Sigmoid colon (tissue), 7 donors: ENCODE data around the gene SLC6A12. TPM values are rescaled to one million over a fixed set of nuclear protein-coding genes. Genes with fewer than 3 reads are reported as not detected.

Experiments
- DNase-seq: peaks from one replicate; pipeline ENCODE4 v3.0.0-alpha.2; 2019
- H3K27ac ChIP-seq, 4 donors: fragments of 200-600 bp; sonication (generic); one replicate each; pipeline ENCODE4 v1.5.1; 2016 to 2019; ENCODE audit warnings: mild to moderate bottlenecking in 1 of 4
- H3K27me3 ChIP-seq, 3 donors: fragments of 200-600 bp; sonication (generic); one replicate each; pipeline ENCODE4 v1.5.1; 2019; ENCODE audit warnings: mild to moderate bottlenecking in 1 of 3
- H3K36me3 ChIP-seq, 4 donors: fragments of 200-600 bp; sonication (generic); one replicate each; pipeline ENCODE4 v1.5.1; 2016 to 2019
- H3K4me1 ChIP-seq, 4 donors: fragments of 200-600 bp; sonication (generic); one replicate each; pipeline ENCODE4 v1.5.1; 2017 to 2019
- H3K4me3 ChIP-seq, 4 donors: fragments of 200-600 bp; sonication (generic); one replicate each; pipeline ENCODE4 v1.5.1; 2017 to 2019; ENCODE audit warnings: mild to moderate bottlenecking in 2 of 4, moderate library complexity in 1 of 4
- H3K9me3 ChIP-seq, 4 donors: fragments of 200-600 bp in 3 of 4; sonication (generic) in 3 of 4; one replicate each; pipeline versions ENCODE4 v1.5.1 to v1.6.1; 2013 to 2019
- CTCF ChIP-seq, 4 experiments: fragments of 450-650 bp in 3 of 4; fragments of 200-600 bp in 1 of 4; IDR thresholded peaks; one replicate each; pipeline ENCODE4 v1.5.1; 2016 to 2019; ENCODE audit warnings: antibody characterized with exemption in 4 of 4, mild to moderate bottlenecking in 3 of 4, moderate library complexity in 2 of 4
- EP300 ChIP-seq, 4 donors: sonication (generic); formaldehyde crosslinking; IDR thresholded peaks; one replicate each; pipeline ENCODE4 v1.6.1; 2017; ENCODE audit warnings: antibody characterized with exemption in 4 of 4
- POLR2A ChIP-seq, 2 donors: fragments of 450-650 bp; IDR thresholded peaks; one replicate each; pipeline ENCODE4 v1.6.1; 2016; ENCODE audit warnings: antibody characterized with exemption in 2 of 2, mild to moderate bottlenecking in 2 of 2, moderate library complexity in 2 of 2
- POLR2AphosphoS5 ChIP-seq, 4 donors: sonication (generic); formaldehyde crosslinking; IDR thresholded peaks; one replicate each; pipeline ENCODE4 v1.6.1; 2017; ENCODE audit warnings: antibody characterized with exemption in 4 of 4
- WGBS, 2 donors: extraction: QIAGEN DNeasy Blood & Tissue Kit; methylation state at CpG; one replicate each; pipeline ENCODE4 v1.1.7; 2013; 5-methylcytosine and 5-hydroxymethylcytosine counted together
- intact Hi-C: fragments of 100-400 bp; cut with DNase I; formaldehyde crosslinking; loops from one replicate; pipeline ENCODE4 v1.15.1; 2023
- polyA plus RNA-seq, 3 donors: library from polyadenylated mRNA; stranded (reverse); fragments of 200-250 nt; gene quantifications; one replicate each; pipeline ENCODE4 v1.2.3, GENCODE V29; 2013
- total RNA-seq, 4 donors: library from RNA; depleted of rRNA; stranded (reverse); fragments of >200 nt; gene quantifications; one replicate each; pipeline ENCODE4 v1.1.0, GENCODE V29; 2016
- donor health status: healthy with polysubstance abuse.
- donor health status: Bipolar disorder and iron deficiency.
- donor health status: healthy.

Gene SLC6A12
- total and polyA plus RNA-seq, 7 donors = 0.28 to 4.2 (median 2.1) TPM; not detected in 2

GRCh38 chr12:228846-229200 lies 14.9 kb upstream of the SLC6A12 start:
- no peaks in the 10 kb centered on the region for H3K4me1 ChIP-seq
- no peak for TF ChIP-seq CTCF (IDR thresholded peaks at IDR 0.05)
- peaks cover 0 to 3% (median 0%) of the 10 kb centered on the region in 3 donors for H3K27me3 ChIP-seq
- H3K4me3 ChIP-seq = no peak overlapping the region
- H3K27ac ChIP-seq = no peak overlapping the region
- intact Hi-C loops = no loop called here
- WGBS, 2 donors = 81 to 85% methylated on average over 3 of the region's 3 CpGs
- no peak for DNase-seq
- H3K36me3 ChIP-seq = no peaks in the 10 kb centered on the region
- H3K9me3 ChIP-seq = no peaks in the 10 kb centered on the region

- H3K36me3 ChIP-seq = no peaks in the 10 kb centered on the region
- no peak overlapping the region for H3K4me3 ChIP-seq
- no peak for DNase-seq
- peaks cover 0 to 3% (median 0%) of the 10 kb centered on the region in 3 donors for H3K27me3 ChIP-seq
- intact Hi-C loops = no loop called here
- H3K27ac ChIP-seq = no peak overlapping the region
- no peaks in the 10 kb centered on the region for H3K4me1 ChIP-seq
- 75 to 82% methylated on average over 18 of the region's 18 CpGs for WGBS, 2 donors
- no peaks in the 10 kb centered on the region for H3K9me3 ChIP-seq
- TF ChIP-seq POLR2AphosphoS5 (IDR thresholded peaks at IDR 0.05) (no peak), EP300 (IDR thresholded peaks at IDR 0.05) (no peak), POLR2A (IDR thresholded peaks at IDR 0.05) (no peak), CTCF (IDR thresholded peaks at IDR 0.05) (no peak)
Measured at GRCh38 chr12:227923-228845, 14.2 kb upstream of the SLC6A12 start.

- Histone ChIP-seq H3K4me3 (no peak overlapping the region), H3K27ac (no peak overlapping the region), H3K27me3 (peaks cover 0 to 3% (median 0%) of the 10 kb centered on the region in 3 donors), H3K4me1 (no peaks in the 10 kb centered on the region), H3K9me3 (no peaks in the 10 kb centered on the region), H3K36me3 (no peaks in the 10 kb centered on the region)
- no peak for TF ChIP-seq CTCF (IDR thresholded peaks at IDR 0.05)
- TF ChIP-seq POLR2AphosphoS5 (IDR thresholded peaks at IDR 0.05) = no peak
- TF ChIP-seq POLR2A (IDR thresholded peaks at IDR 0.05) = no peak
- no peak for TF ChIP-seq EP300 (IDR thresholded peaks at IDR 0.05)
- no peak for DNase-seq
- 86 to 90% methylated on average over 7 of the region's 7 CpGs for WGBS, 2 donors
- intact Hi-C loops = no loop called here
Measured at GRCh38 chr12:227286-227915, 13.4 kb upstream of the SLC6A12 start.

GRCh38 chr12:226401-226800 lies 12.4 kb upstream of the SLC6A12 start:
- intact Hi-C loops = no loop called here
- no peak for DNase-seq
- no peaks in the 10 kb centered on the region for H3K36me3 ChIP-seq
- TF ChIP-seq CTCF (IDR thresholded peaks at IDR 0.05) (no peak), POLR2AphosphoS5 (IDR thresholded peaks at IDR 0.05) (no peak), POLR2A (IDR thresholded peaks at IDR 0.05) (no peak), EP300 (IDR thresholded peaks at IDR 0.05) (no peak)
- no peak overlapping the region for H3K4me3 ChIP-seq
- 84 to 85% methylated on average over 14 of the region's 14 CpGs for WGBS, 2 donors
- no peaks in the 10 kb centered on the region for H3K9me3 ChIP-seq
- H3K27me3 ChIP-seq = peaks cover 0 to 3% (median 0%) of the 10 kb centered on the region in 3 donors
- no peaks in the 10 kb centered on the region for H3K4me1 ChIP-seq
- H3K27ac ChIP-seq = no peak overlapping the region
